Panc1 (cell line): Measurements from ENCODE around the gene ENOSF1. TPM values are rescaled to one million over a fixed set of nuclear protein-coding genes. Genes with fewer than 3 reads are reported as not detected.

Experiments
- ATAC-seq: fragments of 200-7000 bp; cut with Tn5 transposase; 2 replicates; pipeline ENCODE4 v1.9.1; 2020; ENCODE audit warnings: mild to moderate bottlenecking, moderate library complexity
- BruUV-seq: library from RNA; stranded (reverse); fragments of 400-500 nt; replicated peaks from 2 replicates; lab custom pipeline; 2021; lab: Mats Ljungman, UMichigan
- CTCF ChIA-PET: fragments of 300-600 bp; sonication (Branson Sonifier 250); formaldehyde crosslinking; loops from one replicate; lab custom pipeline; 2022; ENCODE audit warnings: antibody characterized with exemption; lab: Charles Lee
- POLR2A ChIA-PET: fragments of 300-600 bp; sonication (Branson Sonifier 250); formaldehyde crosslinking; loops from one replicate; lab custom pipeline; 2022; ENCODE audit warnings: antibody characterized with exemption; lab: Charles Lee
- DNase-seq: peaks from one replicate; pipeline ENCODE4 v3.0.0-alpha.2; 2010; ENCODE audit warnings: low read depth, low spot score
- H3K27ac ChIP-seq: 2 replicates; pipeline ENCODE4 v1.5.1; 2011; ENCODE audit warnings: mild to moderate bottlenecking, low read length, inconsistent platforms
- H3K27me3 ChIP-seq: fragments of 200-500 bp; sonication (Bioruptor generic); 2 replicates; pipeline ENCODE4 v1.6.0; 2014; ENCODE audit warnings: low read length, inconsistent platforms; ENCODE audit not compliant: control insufficient read depth, insufficient read depth
- H3K36me3 ChIP-seq: fragments of 200-500 bp; sonication (Bioruptor generic); 2 replicates; pipeline ENCODE4 v1.5.1; 2014; ENCODE audit warnings: inconsistent platforms, mild to moderate bottlenecking, low read length, moderate library complexity; ENCODE audit not compliant: control insufficient read depth, insufficient read depth
- H3K4me1 ChIP-seq: 2 replicates; pipeline ENCODE4 v1.5.1; 2011; ENCODE audit warnings: inconsistent platforms, mild to moderate bottlenecking, low read length, moderate library complexity; ENCODE audit not compliant: control insufficient read depth, insufficient read depth
- H3K4me3 ChIP-seq, 2 experiments: 2 replicates each; pipeline ENCODE4 v1.5.1; 2011 to 2012; ENCODE audit warnings: low read depth in 2 of 2, low read length in 2 of 2, mild to moderate bottlenecking in 2 of 2, inconsistent platforms in 1 of 2, moderate library complexity in 1 of 2
- H3K9me3 ChIP-seq: fragments of 200-500 bp; sonication (Bioruptor generic); 2 replicates; pipeline ENCODE4 v1.5.1; 2014; ENCODE audit warnings: low read depth, mild to moderate bottlenecking, inconsistent platforms, low read length, moderate library complexity; ENCODE audit not compliant: control insufficient read depth, insufficient read depth
- CTCF ChIP-seq: fragments of 450-650 bp; IDR thresholded peaks from 2 replicates; pipeline ENCODE4 v1.5.1; 2017; ENCODE audit warnings: mild to moderate bottlenecking
- POLR2AphosphoS5 ChIP-seq: IDR thresholded peaks from 2 replicates; pipeline ENCODE4 v1.6.1; 2012; ENCODE audit warnings: mild to moderate bottlenecking, low read depth, low read length, moderate library complexity
- REST ChIP-seq, 2 experiments: IDR thresholded peaks; 2 replicates each; pipeline ENCODE4 v1.6.1; 2011 to 2012; ENCODE audit warnings: low read depth in 2 of 2, control low read depth in 1 of 2, low read length in 1 of 2, mild to moderate bottlenecking in 1 of 2, moderate library complexity in 1 of 2; ENCODE audit not compliant: insufficient read depth in 1 of 2
- SIN3A ChIP-seq: IDR thresholded peaks from 2 replicates; pipeline ENCODE4 v1.6.1; 2012; ENCODE audit warnings: low read depth, mild to moderate bottlenecking, low read length, moderate library complexity, borderline replicate concordance; ENCODE audit not compliant: insufficient read depth
- TCF7L2 ChIP-seq: IDR thresholded peaks from 2 replicates; pipeline ENCODE4 v1.6.1; 2011; ENCODE audit warnings: mild to moderate bottlenecking, low read depth, low read length, inconsistent platforms
- in situ Hi-C: cut with HindIII; loops from 2 replicates; pipeline ENCODE4 v1.10.0; 2016; ENCODE audit warnings: low sequenced_read_pairs, low pct_unique_long_range_greater_than_20kb
- intact Hi-C: fragments of 100-400 bp; cut with micrococcal nuclease; formaldehyde crosslinking; loops from one replicate; pipeline ENCODE4 v1.10.0; 2022; ENCODE audit not compliant: unreplicated experiment
- total RNA-seq: library from RNA; stranded (reverse); gene quantifications from one replicate; pipeline ENCODE4 v1.2.1, GENCODE V29; 2021; ENCODE audit not compliant: unreplicated experiment

Gene ENOSF1
- total RNA-seq, 1 experiment from 2014 or later = 53.7 TPM

GRCh38 chr18:673317-673716 is 39.1 kb downstream of the ENOSF1 start:
- ATAC-seq = no peak
- BruUV-seq = TSS peak; percentile 2
- peaks cover 25% of the 10 kb centered on the region for H3K36me3 ChIP-seq
- DNase-seq = no peak
- H3K27me3 ChIP-seq = no peaks in the 10 kb centered on the region
- no peak for TF ChIP-seq CTCF
- no peak for TF ChIP-seq SIN3A
- TF ChIP-seq REST (IDR thresholded peaks at IDR 0.05; ENCODE audit: insufficient read depth in 1 of 2, low read depth in 2 of 2, low read length in 1 of 2) = no peak
- TF ChIP-seq POLR2AphosphoS5 = no peak
- no peak for TF ChIP-seq TCF7L2
- no peak overlapping the region for H3K27ac ChIP-seq
- ChIA-PET POLR2A (no interaction called here), CTCF (no interaction called here)
- intact Hi-C loops (no loop called here), in situ Hi-C loops (no loop called here)
- no peaks in the 10 kb centered on the region for H3K9me3 ChIP-seq
- H3K4me1 ChIP-seq = no peaks in the 10 kb centered on the region
- no peak overlapping the region for H3K4me3 ChIP-seq

GRCh38 chr18:671405-671804 is 41.0 kb downstream of the ENOSF1 start:
- no peak for ATAC-seq
- Histone ChIP-seq H3K36me3 (peaks cover 25% of the 10 kb centered on the region), H3K27ac (no peak overlapping the region), H3K9me3 (no peaks in the 10 kb centered on the region), H3K4me3 (no peak overlapping the region), H3K4me1 (no peaks in the 10 kb centered on the region), H3K27me3 (no peaks in the 10 kb centered on the region)
- no peak for DNase-seq
- BruUV-seq = no TSS peak
- in situ Hi-C loops (no loop called here), intact Hi-C loops (no loop called here)
- ChIA-PET POLR2A (no interaction called here), CTCF (interaction anchor here (1.0 kb wide), 1 partner anchor 47 kb away, joined by 3 read pairs; no protein-coding TSS in a partner anchor)
- no peak for TF ChIP-seq TCF7L2
- TF ChIP-seq SIN3A = no peak
- TF ChIP-seq CTCF = no peak
- TF ChIP-seq REST (IDR thresholded peaks at IDR 0.05; ENCODE audit: insufficient read depth in 1 of 2, low read depth in 2 of 2, low read length in 1 of 2) = no peak
- no peak for TF ChIP-seq POLR2AphosphoS5
